ENCODE data around the gene SBK2. TPM values are rescaled to one million over a fixed set of nuclear protein-coding genes. Genes with fewer than 3 reads are reported as not detected.

Gene SBK2
- total RNA-seq, 2 experiments from 2014 or later: not detected

DNA sequence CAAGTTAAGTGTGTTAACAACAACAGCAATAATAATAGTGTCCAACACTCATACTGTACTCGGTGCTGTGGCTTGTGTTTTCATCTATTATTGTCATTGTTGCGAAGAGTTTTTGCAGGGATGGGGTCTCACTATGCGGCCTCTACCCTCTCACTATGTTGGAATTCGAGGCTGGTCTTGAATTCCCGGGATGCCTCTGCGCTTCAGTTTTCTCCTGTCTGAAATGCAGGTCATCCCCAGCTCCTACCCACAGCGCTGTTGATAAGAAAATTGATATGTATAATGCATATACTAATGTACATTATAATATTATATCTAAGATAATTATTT lies 13.4 kb upstream of the SBK2 start:
- peaks cover 29% of the 10 kb centered on the region for H3K27me3 Mint-ChIP-seq
- CTCF ChIA-PET: no interaction called here
- intact Hi-C loops (cut with DNase I, micrococcal nuclease): no loop called here
- H3K9me3 Mint-ChIP-seq: no peaks in the 10 kb centered on the region
- no peak overlapping the region for H3K4me3 Mint-ChIP-seq
- Histone ChIP-seq H3K36me3 (ENCODE audit: insufficient read depth, low read length) (no peaks in the 10 kb centered on the region), H3K4me1 (ENCODE audit: insufficient read depth, low read length) (no peaks in the 10 kb centered on the region), H3K27me3 (ENCODE audit: control insufficient read depth in 1 of 2, insufficient read depth in 2 of 2, low read length in 2 of 2) (peaks cover 12 to 14% of the 10 kb centered on the region in 2 experiments), H3K27ac (ENCODE audit: low read depth in 1 of 2, low read length in 2 of 2) (no peak overlapping the region), H3K4me3 (ENCODE audit: low read length) (no peak overlapping the region), H3K9me3 (ENCODE audit: control insufficient read depth in 1 of 2, insufficient read depth in 1 of 2, low read length in 2 of 2) (peaks cover 0 to 6% of the 10 kb centered on the region in 2 experiments)
- H3K27ac Mint-ChIP-seq: no peak overlapping the region
- no peaks in the 10 kb centered on the region for H3K4me1 Mint-ChIP-seq (ENCODE audit: low read depth)
- TF ChIP-seq, protein P1, sequence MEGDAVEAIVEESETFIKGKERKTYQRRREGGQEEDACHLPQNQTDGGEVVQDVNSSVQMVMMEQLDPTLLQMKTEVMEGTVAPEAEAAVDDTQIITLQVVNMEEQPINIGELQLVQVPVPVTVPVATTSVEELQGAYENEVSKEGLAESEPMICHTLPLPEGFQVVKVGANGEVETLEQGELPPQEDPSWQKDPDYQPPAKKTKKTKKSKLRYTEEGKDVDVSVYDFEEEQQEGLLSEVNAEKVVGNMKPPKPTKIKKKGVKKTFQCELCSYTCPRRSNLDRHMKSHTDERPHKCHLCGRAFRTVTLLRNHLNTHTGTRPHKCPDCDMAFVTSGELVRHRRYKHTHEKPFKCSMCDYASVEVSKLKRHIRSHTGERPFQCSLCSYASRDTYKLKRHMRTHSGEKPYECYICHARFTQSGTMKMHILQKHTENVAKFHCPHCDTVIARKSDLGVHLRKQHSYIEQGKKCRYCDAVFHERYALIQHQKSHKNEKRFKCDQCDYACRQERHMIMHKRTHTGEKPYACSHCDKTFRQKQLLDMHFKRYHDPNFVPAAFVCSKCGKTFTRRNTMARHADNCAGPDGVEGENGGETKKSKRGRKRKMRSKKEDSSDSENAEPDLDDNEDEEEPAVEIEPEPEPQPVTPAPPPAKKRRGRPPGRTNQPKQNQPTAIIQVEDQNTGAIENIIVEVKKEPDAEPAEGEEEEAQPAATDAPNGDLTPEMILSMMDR (IDR thresholded peaks at IDR 0.05): no peak
- POLR2A ChIA-PET: no interaction called here
- ATAC-seq (ENCODE audit: poor library complexity) (no peak), DNase-seq (no peak)
- no peaks in the 10 kb centered on the region for H3K36me3 Mint-ChIP-seq (ENCODE audit: low read depth)

DNA sequence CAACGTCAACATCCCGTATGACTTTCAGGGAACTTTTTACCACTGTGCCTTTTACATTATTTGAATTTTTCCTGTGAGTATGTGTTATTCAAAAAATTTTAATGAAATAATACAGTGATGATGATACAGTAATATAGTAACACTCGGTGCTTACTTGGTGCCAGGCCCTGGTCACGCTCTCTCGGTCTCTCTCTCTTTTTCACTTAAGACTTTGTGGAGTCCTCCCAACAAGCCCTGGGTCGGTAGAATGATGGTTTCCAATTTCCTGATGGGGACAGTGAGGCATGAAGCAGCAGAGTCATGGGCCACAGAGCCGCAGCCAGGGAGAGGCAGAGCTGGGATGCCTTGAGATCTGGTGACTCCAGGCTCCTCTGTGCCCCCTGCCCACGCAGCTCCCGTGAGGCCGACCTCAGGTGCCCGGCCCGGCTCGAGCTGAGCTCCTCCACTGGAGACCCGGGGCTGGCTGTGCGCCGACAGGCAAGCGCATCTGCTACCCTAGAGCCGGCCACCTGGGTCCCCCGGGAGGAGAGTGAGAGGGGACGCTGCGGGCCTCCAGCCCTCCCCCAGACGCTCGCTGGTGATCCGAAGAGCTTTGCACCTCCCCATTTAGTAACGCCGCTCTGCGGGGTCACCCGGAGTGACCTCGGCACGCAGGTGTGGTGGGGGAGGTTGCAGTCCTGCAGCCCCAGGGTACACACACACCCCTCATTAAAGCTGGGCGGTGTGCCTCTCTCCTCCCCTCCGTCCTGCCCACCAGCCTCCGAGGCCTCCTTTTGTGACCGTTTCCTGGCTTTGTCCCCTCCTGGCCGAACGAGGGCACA lies 12.8 kb upstream of the SBK2 start:
- Mint-ChIP-seq H3K27ac (no peak overlapping the region), H3K27me3 (peaks cover 29% of the 10 kb centered on the region), H3K9me3 (no peaks in the 10 kb centered on the region), H3K4me1 (ENCODE audit: low read depth) (no peaks in the 10 kb centered on the region), H3K36me3 (ENCODE audit: low read depth) (no peaks in the 10 kb centered on the region), H3K4me3 (no peak overlapping the region)
- intact Hi-C loops (cut with DNase I, micrococcal nuclease): no loop called here
- DNase-seq: no peak
- peaks cover 0 to 7% of the 10 kb centered on the region in 2 experiments for H3K9me3 ChIP-seq (ENCODE audit: control insufficient read depth in 1 of 2, insufficient read depth in 1 of 2, low read length in 2 of 2)
- TF ChIP-seq, protein P1 (IDR thresholded peaks at IDR 0.05): no peak
- CTCF ChIA-PET: interaction anchor here (0.7 kb wide), 1 partner anchor 154 kb away, joined by 4 read pairs; no protein-coding TSS in a partner anchor
- H3K27ac ChIP-seq (ENCODE audit: low read depth in 1 of 2, low read length in 2 of 2): no peak overlapping the region
- no peak overlapping the region for H3K4me3 ChIP-seq (ENCODE audit: low read length)
- no peaks in the 10 kb centered on the region for H3K4me1 ChIP-seq (ENCODE audit: insufficient read depth, low read length)
- no peaks in the 10 kb centered on the region for H3K36me3 ChIP-seq (ENCODE audit: insufficient read depth, low read length)
- H3K27me3 ChIP-seq (ENCODE audit: control insufficient read depth in 1 of 2, insufficient read depth in 2 of 2, low read length in 2 of 2): peaks cover 12 to 16% of the 10 kb centered on the region in 2 experiments
- ATAC-seq (ENCODE audit: poor library complexity): no peak
- POLR2A ChIA-PET: no interaction called here

DNA sequence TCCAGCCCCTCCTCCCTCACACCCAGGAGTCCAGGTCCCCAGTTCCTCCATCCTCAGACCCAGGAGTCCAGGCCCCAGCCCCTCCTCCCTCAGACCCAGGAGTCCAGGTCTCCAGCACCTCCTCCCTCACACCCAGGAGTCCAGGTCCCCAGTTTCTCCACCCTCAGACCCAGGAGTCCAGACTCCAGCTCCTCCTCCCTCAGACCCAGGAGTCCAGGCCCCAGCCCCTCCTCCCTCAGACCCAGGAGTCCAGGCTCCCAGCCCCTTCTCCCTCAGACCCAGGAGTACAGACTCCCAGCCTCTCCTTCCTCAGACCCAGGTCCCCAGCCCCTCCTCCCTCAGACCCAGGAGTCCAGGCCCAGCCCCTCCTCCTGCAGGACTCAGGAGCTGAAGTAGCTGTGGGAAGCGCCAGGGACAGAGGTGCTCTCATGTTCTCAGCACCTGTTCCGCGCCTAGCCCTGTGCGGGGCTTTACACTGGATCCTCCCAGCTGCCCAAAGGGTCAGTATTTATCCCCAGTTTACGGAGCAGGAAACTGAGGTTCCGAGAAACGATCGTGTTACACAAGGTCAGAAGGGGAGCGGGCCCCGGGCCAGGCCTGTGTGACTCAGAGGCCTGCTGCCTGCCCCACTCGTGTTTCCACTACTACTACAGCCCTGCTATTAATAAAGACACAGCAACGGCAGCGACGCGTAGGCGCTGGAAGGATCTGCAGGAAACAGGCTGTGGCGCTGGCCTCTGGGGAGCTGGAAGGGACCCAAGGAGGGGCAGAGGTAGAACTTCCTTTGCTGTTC lies 10.1 kb upstream of the SBK2 start:
- H3K36me3 Mint-ChIP-seq (ENCODE audit: low read depth): no peaks in the 10 kb centered on the region
- H3K27ac Mint-ChIP-seq: no peak overlapping the region
- Histone ChIP-seq H3K27ac (ENCODE audit: low read depth in 1 of 2, low read length in 2 of 2) (no peak overlapping the region), H3K4me3 (ENCODE audit: low read length) (no peak overlapping the region), H3K9me3 (ENCODE audit: control insufficient read depth in 1 of 2, insufficient read depth in 1 of 2, low read length in 2 of 2) (peaks cover 0 to 10% of the 10 kb centered on the region in 2 experiments), H3K4me1 (ENCODE audit: insufficient read depth, low read length) (no peaks in the 10 kb centered on the region), H3K36me3 (ENCODE audit: insufficient read depth, low read length) (no peaks in the 10 kb centered on the region), H3K27me3 (ENCODE audit: control insufficient read depth in 1 of 2, insufficient read depth in 2 of 2, low read length in 2 of 2) (peaks cover 12 to 16% of the 10 kb centered on the region in 2 experiments)
- POLR2A ChIA-PET: no interaction called here
- H3K27me3 Mint-ChIP-seq: peaks cover 32% of the 10 kb centered on the region
- no peak for ATAC-seq (ENCODE audit: poor library complexity)
- no peak overlapping the region for H3K4me3 Mint-ChIP-seq
- CTCF ChIA-PET: no interaction called here
- no peak for DNase-seq
- intact Hi-C loops (cut with DNase I, micrococcal nuclease): no loop called here
- no peaks in the 10 kb centered on the region for H3K9me3 Mint-ChIP-seq
- TF ChIP-seq, protein P1 (IDR thresholded peaks at IDR 0.05): no peak
- no peaks in the 10 kb centered on the region for H3K4me1 Mint-ChIP-seq (ENCODE audit: low read depth)

Data from CD4-positive, alpha-beta T cell (primary cell).